ENCODE results near the gene P3R3URF.

The P3R3URF gene

DNA sequence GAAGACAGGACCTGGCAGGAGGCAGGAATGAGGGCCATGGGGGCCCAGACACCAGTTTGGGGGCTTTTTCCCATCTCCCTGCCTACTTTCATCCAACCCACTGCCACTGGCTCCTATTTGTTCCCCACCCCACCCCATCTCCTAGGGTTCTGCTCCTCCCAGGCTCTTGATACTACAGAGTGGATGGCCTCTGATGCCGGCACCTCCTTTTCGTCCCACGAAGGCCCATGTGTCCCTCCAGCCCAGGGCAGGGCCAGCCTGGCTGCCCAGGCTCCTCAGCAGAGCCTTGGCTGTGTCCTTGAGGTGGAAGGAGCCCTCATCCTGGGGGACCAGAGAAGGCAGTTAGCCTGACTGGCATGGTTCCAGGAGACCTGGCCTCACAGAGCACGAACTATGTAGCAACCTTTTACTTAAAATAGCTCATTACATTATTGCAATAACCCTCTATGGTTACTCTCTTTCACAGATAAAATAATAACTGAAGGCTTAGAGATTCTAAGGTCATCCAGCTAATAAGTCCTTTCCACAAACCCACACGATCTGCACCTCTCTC, 18.4 kb upstream of the P3R3URF start:
- no peak for DNase-seq (ENCODE audit: low read depth)
- TF ChIP-seq, protein P1, sequence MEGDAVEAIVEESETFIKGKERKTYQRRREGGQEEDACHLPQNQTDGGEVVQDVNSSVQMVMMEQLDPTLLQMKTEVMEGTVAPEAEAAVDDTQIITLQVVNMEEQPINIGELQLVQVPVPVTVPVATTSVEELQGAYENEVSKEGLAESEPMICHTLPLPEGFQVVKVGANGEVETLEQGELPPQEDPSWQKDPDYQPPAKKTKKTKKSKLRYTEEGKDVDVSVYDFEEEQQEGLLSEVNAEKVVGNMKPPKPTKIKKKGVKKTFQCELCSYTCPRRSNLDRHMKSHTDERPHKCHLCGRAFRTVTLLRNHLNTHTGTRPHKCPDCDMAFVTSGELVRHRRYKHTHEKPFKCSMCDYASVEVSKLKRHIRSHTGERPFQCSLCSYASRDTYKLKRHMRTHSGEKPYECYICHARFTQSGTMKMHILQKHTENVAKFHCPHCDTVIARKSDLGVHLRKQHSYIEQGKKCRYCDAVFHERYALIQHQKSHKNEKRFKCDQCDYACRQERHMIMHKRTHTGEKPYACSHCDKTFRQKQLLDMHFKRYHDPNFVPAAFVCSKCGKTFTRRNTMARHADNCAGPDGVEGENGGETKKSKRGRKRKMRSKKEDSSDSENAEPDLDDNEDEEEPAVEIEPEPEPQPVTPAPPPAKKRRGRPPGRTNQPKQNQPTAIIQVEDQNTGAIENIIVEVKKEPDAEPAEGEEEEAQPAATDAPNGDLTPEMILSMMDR (IDR thresholded peaks at IDR 0.05; ENCODE audit: low read length, missing control alignments) = no peak
- no peak overlapping the region for H3K4me3 ChIP-seq (replicated peaks; ENCODE audit: low read depth, low read length)

DNA sequence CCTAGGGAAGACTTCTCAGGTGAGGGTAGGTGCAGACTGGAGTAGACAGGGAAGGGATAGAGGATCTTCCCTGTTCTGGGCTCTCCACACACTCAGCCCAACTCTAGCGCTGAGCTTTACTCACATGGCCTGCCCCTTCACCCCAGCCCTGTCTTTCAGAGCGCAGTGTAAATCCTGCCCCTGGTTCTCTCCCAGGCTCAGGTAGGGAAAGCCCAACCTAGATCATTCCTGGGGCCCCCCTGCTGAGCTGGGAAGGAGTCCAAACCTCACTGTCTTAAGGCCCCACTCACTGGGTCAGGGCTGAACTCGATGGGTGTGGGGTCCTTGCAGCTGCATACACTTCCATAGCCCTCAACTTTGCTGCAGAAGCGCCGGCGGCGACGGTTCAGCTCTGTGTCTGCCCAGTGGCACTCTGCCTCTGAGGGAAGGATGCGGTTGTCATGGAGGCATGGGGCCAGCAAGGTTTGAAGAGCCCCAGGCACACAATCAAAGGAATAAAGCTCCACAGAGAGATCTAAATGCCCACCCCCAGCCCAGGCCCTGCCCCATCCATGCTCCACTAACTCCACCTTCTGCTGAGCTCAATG, 17.8 kb upstream of the P3R3URF start:
- H3K4me3 ChIP-seq (replicated peaks; ENCODE audit: low read depth, low read length) = no peak overlapping the region
- DNase-seq (ENCODE audit: low read depth) = no peak
- TF ChIP-seq, protein P1 (IDR thresholded peaks at IDR 0.05; ENCODE audit: low read length, missing control alignments) = no peak

DNA sequence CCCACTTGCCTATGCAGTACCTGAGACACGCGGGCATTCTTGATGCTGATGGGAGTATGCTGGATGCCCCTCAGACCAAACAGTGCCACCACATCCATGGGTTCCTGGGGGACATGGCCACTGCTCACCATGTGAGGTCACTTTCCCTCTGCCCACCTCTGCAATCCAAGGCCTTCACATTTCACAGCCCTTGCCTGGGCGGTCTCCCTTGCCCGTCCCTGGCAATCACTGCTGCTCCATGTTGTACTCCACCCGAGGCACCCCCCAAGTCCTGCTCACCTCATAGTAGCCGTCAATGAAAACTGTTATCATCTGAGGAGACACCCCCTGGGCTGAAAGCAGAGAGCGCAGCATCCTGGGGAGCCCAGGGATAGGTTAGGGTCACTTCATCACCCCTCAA, 17.0 kb upstream of the P3R3URF start:
- TF ChIP-seq, protein P1 (IDR thresholded peaks at IDR 0.05; ENCODE audit: low read length, missing control alignments) = no peak
- no peak for DNase-seq (ENCODE audit: low read depth)
- no peak overlapping the region for H3K4me3 ChIP-seq (replicated peaks; ENCODE audit: low read depth, low read length)

DNA sequence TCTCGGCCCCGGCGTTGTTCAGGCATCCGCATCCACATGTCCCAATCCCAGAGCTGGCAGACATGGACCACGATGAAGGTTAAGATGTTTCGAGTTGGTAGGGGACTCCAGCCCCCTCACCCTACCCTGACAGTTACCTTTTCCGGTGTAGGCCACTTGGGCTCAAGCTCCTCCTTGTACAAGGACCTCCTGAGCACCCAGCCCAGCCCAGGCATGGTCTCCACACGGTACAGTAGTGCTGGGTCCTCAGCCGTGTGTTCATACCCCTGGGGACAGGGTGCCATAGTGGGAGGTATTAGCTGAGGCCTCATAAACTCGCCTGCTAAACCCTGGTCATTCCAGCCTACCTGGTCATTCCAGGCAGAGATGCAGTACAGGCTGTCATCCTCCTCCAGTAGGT, 15.9 kb upstream of the P3R3URF start:
- H3K4me3 ChIP-seq (replicated peaks; ENCODE audit: low read depth, low read length) = no peak overlapping the region
- TF ChIP-seq, protein P1 (IDR thresholded peaks at IDR 0.05; ENCODE audit: low read length, missing control alignments) = no peak
- DNase-seq (ENCODE audit: low read depth) = no peak

DNA sequence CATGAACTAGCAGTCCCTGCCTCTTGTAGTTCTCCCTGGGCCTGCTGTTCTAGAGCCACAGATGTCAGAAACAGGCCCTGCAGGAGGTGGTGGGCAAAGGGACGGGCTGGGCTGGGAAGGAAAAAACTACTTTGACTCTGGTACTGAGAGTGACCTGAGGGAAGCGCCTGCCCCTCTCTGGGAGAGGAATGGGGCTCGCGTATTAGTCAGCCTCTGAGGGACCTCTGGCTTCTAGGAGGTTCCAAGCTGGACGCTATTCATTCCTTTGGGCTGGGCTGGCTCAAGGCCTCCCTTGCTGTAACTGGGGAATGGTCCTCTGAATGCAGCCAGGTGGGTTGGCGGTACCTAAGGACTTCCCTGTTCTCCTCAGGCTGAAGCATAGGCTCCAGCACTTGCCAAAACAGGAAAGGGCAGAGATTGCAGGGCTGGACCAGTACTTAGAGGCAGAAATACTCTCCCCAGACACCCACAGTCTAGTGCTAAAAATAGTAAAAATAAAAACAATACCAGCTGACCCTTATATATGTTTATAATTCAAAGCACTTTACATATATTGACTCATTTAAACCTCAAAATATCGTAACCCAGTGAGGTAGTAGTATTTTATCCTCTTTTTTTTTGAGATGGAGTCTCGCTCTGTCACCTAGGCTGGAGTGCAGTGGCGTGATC, 14.9 kb upstream of the P3R3URF start:
- TF ChIP-seq, protein P1 (IDR thresholded peaks at IDR 0.05; ENCODE audit: low read length, missing control alignments) = no peak
- H3K4me3 ChIP-seq (replicated peaks; ENCODE audit: low read depth, low read length) = no peak overlapping the region
- no peak for DNase-seq (ENCODE audit: low read depth)

DNA sequence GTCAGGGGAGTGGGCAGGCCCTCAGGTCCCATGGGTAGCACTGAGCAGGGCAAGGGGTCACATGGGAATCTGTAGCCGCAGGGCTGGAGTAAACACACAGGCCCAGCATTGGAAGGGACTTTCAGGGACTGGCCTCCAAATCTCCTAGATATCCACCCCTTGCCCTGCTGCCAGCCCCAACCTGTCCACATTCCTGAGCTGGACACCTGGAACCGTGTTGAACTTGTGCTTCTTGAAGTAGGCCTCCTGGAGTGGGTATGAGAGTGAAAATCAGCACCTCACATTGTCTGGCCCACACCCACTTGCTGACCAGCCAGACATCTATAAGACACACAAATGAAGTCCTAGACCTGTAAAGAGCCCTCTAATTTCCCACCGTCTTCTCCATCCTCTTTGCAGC, 14.3 kb upstream of the P3R3URF start:
- TF ChIP-seq, protein P1 (IDR thresholded peaks at IDR 0.05; ENCODE audit: low read length, missing control alignments) = no peak
- H3K4me3 ChIP-seq (replicated peaks; ENCODE audit: low read depth, low read length) = no peak overlapping the region
- DNase-seq (ENCODE audit: low read depth) = no peak

Measured in fibroblast of pulmonary artery (primary cell).